Activated effector memory CD4-positive, alpha-beta T cell treated with anti-CD3 and anti-CD28 coated beads, Interleukin-2, amount 50 U/mL, for 16 hours (primary cell): ENCODE results near the gene TP53.

Source experiments
- DNase-seq: peaks from one replicate; pipeline ENCODE4 v3.0.0-alpha.2; 2020

Gene TP53

DNA sequence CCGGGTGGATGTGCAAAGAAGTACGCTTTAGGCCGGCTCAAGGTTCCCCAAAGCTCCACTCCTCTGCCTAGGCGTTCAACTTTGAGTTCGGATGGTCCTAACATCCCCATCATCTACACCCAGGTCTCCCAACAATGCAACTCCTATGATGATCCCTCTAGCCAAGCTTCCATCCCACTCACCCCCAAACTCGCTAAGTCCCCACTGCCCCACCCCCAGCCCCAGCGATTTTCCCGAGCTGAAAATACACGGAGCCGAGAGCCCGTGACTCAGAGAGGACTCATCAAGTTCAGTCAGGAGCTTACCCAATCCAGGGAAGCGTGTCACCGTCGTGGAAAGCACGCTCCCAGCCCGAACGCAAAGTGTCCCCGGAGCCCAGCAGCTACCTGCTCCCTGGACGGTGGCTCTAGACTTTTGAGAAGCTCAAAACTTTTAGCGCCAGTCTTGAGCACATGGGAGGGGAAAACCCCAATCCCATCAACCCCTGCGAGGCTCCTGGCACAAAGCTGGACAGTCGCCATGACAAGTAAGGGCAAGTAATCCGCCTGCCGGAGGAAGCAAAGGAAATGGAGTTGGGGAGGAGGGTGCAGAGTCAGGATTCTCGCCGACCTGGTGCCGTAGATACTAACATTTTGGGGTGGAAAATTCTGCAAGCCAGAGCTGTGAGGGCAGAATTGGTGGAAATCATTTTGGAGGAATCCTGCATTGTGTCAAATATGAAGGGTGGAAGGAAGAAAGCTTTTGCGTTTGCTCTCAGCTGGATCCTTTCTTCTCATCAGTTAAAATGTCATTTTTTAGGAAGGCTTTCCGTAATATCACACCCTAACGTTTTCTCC, at the start of gene TP53:
TP53 (minus strand) TSS at position 419 of the 836 bp plus-strand sequence. CDS start 10,896 bp downstream, outside the sequence.
- peak; percentile 96 for DNase-seq

GRCh38 chr17:7732981-7733539, 45.8 kb upstream of the TP53 start:
- no peak for DNase-seq

GRCh38 chr17:7729816-7730215, 42.5 kb upstream of the TP53 start:
- no peak for DNase-seq

GRCh38 chr17:7727886-7728285, 40.6 kb upstream of the TP53 start:
- no peak for DNase-seq

GRCh38 chr17:7721612-7722011, 34.3 kb upstream of the TP53 start:
- no peak for DNase-seq

- DNase-seq, result no peak
Observed at GRCh38 chr17:7720125-7720524, 32.8 kb upstream of the TP53 start.

DNA sequence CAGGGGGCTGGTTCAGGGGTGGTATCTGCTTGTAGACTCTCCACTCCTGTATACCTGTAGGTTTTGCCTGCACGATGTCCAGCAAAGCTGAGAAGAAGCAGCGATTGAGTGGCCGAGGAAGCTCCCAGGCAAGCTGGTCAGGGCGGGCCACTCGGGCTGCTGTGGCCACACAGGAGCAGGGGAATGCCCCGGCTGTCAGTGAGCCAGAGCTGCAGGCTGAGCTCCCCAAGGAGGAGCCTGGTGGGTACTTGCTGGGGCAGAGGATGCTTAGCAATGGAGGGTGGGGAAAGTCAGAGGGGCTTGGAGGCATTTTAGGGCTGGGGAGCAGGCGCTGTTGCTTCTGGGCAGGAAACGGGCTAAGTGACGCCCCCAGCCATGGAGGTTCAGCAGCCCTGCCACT, 32.4 kb upstream of the TP53 start:
- no peak for DNase-seq

DNA sequence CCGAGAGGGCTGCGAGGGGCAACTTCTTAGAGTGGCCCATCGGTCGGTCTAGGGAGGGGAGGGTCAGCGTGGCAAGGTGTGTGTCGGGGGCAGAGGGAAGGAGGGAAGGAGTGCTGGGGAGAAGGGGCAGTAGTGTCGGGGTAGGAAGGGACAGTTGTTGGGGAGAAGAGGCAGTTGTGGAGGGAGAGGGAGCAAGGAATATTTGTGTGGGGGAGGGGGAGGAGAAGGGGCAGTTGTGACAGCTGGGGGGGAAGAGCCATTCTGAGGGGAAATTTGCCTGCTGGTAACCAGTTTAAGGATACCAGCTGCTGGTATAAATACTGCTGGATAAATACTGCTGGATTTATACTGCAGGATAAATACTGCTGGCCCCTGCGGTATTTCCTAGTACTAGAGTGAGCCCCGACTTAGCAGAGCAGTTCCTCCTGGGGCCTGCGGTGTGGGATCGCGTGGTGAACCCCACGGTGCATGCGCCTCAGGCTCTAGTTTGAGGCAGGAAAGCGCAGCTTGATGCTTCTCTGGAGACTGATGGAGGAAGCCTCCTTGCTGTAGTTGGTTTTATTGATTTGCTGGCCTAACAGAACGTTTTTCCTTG, 30.6 kb upstream of the TP53 start:
- no peak for DNase-seq

- peak; percentile 76 for DNase-seq
Observed at GRCh38 chr17:7716901-7717755, 29.8 kb upstream of the TP53 start, which contains the start of gene DNAH2. Gene DNAH2 (plus strand): TSS chr17:7717744. CDS start chr17:7719735, 1,991 bp downstream.

DNA sequence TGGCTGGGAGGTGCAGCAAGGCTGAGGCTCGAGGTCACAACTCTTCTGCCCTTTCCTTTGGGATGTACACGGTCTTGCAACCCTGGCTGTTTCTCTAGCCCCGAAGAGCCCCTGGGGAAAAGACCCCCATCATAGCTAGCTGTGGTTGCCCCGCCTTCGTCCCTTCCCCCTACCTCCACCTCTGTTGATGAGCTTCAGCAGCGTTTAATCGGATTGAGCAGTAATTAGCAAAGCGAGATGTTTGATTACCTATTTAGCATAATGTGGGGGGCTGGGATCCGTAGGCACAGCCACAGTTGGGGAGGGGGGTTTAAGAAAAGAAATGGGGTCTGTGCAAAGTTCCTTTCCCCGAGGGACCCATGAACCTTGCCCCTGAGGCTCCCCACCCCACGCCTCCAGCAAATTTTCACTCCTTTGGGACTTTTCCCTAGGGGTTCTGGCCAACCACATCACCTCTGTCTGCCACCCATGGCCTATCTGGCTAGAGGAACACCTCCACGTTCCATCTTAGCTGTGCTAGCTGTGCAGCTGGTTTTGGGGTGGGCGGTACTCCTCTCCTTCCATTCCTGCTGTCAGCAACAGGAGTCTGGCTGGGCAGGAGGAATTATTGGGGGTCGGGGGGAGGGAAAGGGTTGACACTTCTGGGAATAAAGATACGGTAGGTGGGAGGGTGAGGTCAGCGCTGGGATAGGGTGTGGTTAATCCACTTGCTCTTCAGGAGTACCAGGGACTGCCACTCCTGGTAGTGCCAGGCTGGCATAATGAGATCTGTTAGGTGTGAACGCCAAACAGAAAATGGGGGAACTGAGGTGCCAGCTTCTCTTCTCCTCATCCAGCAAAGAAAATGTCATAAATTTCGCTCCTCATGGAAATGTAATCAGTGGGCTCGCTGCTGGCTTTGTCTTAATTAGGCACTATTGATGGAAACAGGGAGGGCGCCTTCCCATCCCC, 28.9 kb upstream of the TP53 start:
- DNase-seq, result no peak

- DNase-seq, result no peak
Observed at GRCh38 chr17:7714721-7715594, 27.7 kb upstream of the TP53 start.

DNA sequence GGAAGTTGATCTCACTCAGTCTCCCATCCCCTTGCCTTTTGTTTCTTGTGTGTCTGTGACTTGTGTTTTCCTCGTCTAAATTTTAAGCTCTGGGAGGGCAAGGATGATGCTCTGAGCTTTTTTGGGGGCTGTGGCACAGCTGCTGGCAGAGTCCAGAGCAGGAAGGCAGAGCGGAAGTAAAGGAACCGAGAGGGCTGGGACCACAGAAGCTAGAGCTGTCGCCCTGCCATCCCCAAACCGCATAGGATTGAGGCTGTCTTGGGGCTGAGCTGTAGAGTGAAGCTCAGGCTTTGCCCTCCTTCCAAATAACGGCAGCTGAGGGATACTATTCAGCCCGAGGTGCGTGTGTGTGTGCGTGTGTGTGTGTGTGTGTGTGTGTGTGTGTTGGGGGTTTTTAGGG, 26.5 kb upstream of the TP53 start:
- no peak for DNase-seq

GRCh38 chr17:7712111-7712771, 25.0 kb upstream of the TP53 start:
- DNase-seq, result no peak

GRCh38 chr17:7711051-7711755, 23.9 kb upstream of the TP53 start:
- DNase-seq, result no peak

GRCh38 chr17:7710301-7710700, 23.0 kb upstream of the TP53 start:
- DNase-seq, result no peak

GRCh38 chr17:7709031-7709430, 21.7 kb upstream of the TP53 start:
- DNase-seq, result no peak

DNA sequence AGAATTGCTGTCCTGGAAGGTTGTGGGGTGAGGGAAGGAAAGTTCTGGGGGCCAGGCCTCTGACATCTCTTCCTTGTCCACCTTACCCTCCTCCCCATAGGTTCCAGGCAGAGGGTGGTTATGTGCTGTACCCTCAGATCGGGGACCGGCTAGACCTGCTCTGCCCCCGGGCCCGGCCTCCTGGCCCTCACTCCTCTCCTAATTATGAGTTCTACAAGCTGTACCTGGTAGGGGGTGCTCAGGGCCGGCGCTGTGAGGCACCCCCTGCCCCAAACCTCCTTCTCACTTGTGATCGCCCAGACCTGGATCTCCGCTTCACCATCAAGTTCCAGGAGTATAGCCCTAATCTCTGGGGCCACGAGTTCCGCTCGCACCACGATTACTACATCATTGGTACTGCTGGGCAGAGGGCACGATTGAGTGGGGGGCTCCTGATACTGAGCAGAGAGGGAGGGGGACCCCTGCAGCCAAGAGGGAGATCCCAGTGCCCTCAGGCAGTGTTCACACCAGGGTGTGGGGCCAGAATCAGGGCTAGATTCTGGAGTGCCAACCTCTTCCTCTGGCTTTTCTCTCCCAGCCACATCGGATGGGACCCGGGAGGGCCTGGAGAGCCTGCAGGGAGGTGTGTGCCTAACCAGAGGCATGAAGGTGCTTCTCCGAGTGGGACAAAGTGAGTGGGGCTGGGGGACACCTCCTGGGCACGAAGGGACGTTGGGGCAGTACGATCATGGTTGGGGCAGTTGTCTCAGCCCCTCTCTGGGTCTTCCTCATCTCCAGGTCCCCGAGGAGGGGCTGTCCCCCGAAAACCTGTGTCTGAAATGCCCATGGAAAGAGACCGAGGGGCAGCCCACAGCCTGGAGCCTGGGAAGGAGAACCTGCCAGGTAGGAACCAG, 20.8 kb upstream of the TP53 start:
- DNase-seq, result no peak

GRCh38 chr17:7707446-7707845, 20.2 kb upstream of the TP53 start:
- no peak for DNase-seq
